ENCODE measurements around the gene LMAN2.

Gene LMAN2

GRCh38 chr5:177351392-177352329 lies at the start of gene LMAN2:
LMAN2 (minus strand) TSS chr5:177351668; CDS start chr5:177351647, 21 bp downstream.
- H3K9ac ChIP-seq (ENCODE audit: low read depth in 1 of 2, low read length in 2 of 2), result peak within 1 kb of the TSS; percentile 95
- peaks cover 0 to 2% of the 10 kb centered on the region in 2 donors for H3K27me3 ChIP-seq (ENCODE audit: control insufficient read depth in 2 of 2, insufficient read depth in 2 of 2, low read length in 2 of 2)
- H3K36me3 ChIP-seq (ENCODE audit: control insufficient read depth in 2 of 2, insufficient read depth in 2 of 2, low read length in 2 of 2), result peaks cover 11 to 20% of the 10 kb centered on the region in 2 donors
- no peaks in the 10 kb centered on the region for H3K9me3 ChIP-seq (ENCODE audit: control insufficient read depth in 2 of 2, low read length in 2 of 2)
- H3K27ac ChIP-seq (ENCODE audit: low read depth in 2 of 2, low read length in 2 of 2), result peak within 1 kb of the TSS; percentile 96 to 97
- H3K4me3 ChIP-seq (ENCODE audit: low read length in 2 of 2), result peak within 1 kb of the TSS; percentile 85 to 99
- peaks cover 13 to 25% of the 10 kb centered on the region in 2 donors for H3K4me1 ChIP-seq (ENCODE audit: control insufficient read depth in 2 of 2, insufficient read depth in 2 of 2, low read length in 2 of 2)

DNA sequence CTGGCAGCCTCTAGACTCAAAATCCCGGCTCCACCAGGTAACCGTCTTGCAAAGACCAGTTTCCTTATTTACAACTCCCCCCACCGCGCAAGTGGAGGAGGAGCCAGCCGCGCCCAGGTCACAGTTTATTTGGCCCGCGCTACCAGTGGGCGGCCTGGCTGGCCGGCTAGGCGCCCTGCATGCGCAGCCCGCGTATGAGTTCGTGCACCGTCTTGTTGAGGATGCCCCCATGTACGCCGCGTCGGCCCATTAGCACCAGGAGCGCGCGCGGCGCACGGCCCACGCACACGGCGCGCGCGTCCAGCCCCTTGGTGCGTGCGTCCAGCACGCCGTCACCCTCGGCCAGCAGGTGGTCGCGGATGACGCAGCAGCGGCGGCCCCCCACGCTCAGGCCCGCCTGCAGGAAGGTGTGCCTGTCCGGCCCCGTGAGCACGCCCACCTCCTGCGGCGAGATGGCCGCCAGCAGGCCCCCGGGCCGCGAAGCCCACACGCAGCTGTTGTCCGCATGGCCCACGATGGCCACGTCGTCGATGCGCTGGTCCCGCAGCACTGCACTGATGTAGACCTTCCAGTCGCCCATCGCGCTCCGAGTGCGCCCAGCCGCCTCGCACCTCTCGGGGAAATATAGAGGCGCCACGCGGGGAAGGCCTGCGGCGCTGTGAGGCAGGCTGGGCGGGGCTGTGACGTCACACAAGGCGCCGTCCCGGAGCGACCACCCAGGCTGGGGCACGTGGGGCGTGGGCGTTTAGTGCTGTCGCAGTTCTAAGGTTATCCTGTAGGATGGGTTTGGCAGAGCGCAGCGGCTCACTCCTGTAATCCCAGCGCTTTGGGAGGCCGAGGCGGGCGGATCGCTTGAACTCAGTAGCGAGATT lies 48.8 kb upstream of the LMAN2 start, which contains the start of gene PFN3:
PFN3 (minus strand) TSS at position 665 of the 872 bp plus-strand sequence; CDS start at position 580, 85 bp downstream.
- Histone ChIP-seq H3K9me3 (ENCODE audit: control insufficient read depth in 2 of 2, low read length in 2 of 2) (no peaks in the 10 kb centered on the region), H3K27ac (ENCODE audit: low read depth in 2 of 2, low read length in 2 of 2) (peak within 1 kb of the TSS; percentile 35 to 66), H3K4me3 (ENCODE audit: low read length in 2 of 2) (peak within 1 kb of the TSS in 1 of 2 donors; percentile 47), H3K4me1 (ENCODE audit: control insufficient read depth in 2 of 2, insufficient read depth in 2 of 2, low read length in 2 of 2) (peaks cover 41 to 45% of the 10 kb centered on the region in 2 donors), H3K27me3 (ENCODE audit: control insufficient read depth in 2 of 2, insufficient read depth in 2 of 2, low read length in 2 of 2) (peaks cover 3 to 9% of the 10 kb centered on the region in 2 donors), H3K36me3 (ENCODE audit: control insufficient read depth in 2 of 2, insufficient read depth in 2 of 2, low read length in 2 of 2) (no peaks in the 10 kb centered on the region), H3K9ac (ENCODE audit: low read depth in 1 of 2, low read length in 2 of 2) (peak within 1 kb of the TSS in 1 of 2 donors; percentile 65)

- H3K4me1 ChIP-seq (ENCODE audit: control insufficient read depth in 2 of 2, insufficient read depth in 2 of 2, low read length in 2 of 2), result peaks cover 18 to 25% of the 10 kb centered on the region in 2 donors
- no peaks in the 10 kb centered on the region for H3K36me3 ChIP-seq (ENCODE audit: control insufficient read depth in 2 of 2, insufficient read depth in 2 of 2, low read length in 2 of 2)
- no peak overlapping the region for H3K4me3 ChIP-seq (ENCODE audit: low read length in 2 of 2)
- peaks cover 3 to 7% of the 10 kb centered on the region in 2 donors for H3K27me3 ChIP-seq (ENCODE audit: control insufficient read depth in 2 of 2, insufficient read depth in 2 of 2, low read length in 2 of 2)
- no peak overlapping the region for H3K9ac ChIP-seq (ENCODE audit: low read depth in 1 of 2, low read length in 2 of 2)
- H3K27ac ChIP-seq (ENCODE audit: low read depth in 2 of 2, low read length in 2 of 2), result no peak overlapping the region
- no peaks in the 10 kb centered on the region for H3K9me3 ChIP-seq (ENCODE audit: control insufficient read depth in 2 of 2, low read length in 2 of 2)
Measured at GRCh38 chr5:177397875-177398390, 46.5 kb upstream of the LMAN2 start.

GRCh38 chr5:177396807-177397206 lies 45.3 kb upstream of the LMAN2 start:
- Histone ChIP-seq H3K9ac (ENCODE audit: low read depth in 1 of 2, low read length in 2 of 2) (no peak overlapping the region), H3K9me3 (ENCODE audit: control insufficient read depth in 2 of 2, low read length in 2 of 2) (no peaks in the 10 kb centered on the region), H3K27me3 (ENCODE audit: control insufficient read depth in 2 of 2, insufficient read depth in 2 of 2, low read length in 2 of 2) (peaks cover 0 to 3% of the 10 kb centered on the region in 2 donors), H3K4me1 (ENCODE audit: control insufficient read depth in 2 of 2, insufficient read depth in 2 of 2, low read length in 2 of 2) (peaks cover 10 to 14% of the 10 kb centered on the region in 2 donors), H3K27ac (ENCODE audit: low read depth in 2 of 2, low read length in 2 of 2) (no peak overlapping the region), H3K36me3 (ENCODE audit: control insufficient read depth in 2 of 2, insufficient read depth in 2 of 2, low read length in 2 of 2) (no peaks in the 10 kb centered on the region), H3K4me3 (ENCODE audit: low read length in 2 of 2) (no peak overlapping the region)

- Histone ChIP-seq H3K9me3 (ENCODE audit: control insufficient read depth in 2 of 2, low read length in 2 of 2) (no peaks in the 10 kb centered on the region), H3K36me3 (ENCODE audit: control insufficient read depth in 2 of 2, insufficient read depth in 2 of 2, low read length in 2 of 2) (no peaks in the 10 kb centered on the region), H3K9ac (ENCODE audit: low read depth in 1 of 2, low read length in 2 of 2) (no peak overlapping the region), H3K4me1 (ENCODE audit: control insufficient read depth in 2 of 2, insufficient read depth in 2 of 2, low read length in 2 of 2) (peaks cover 10 to 13% of the 10 kb centered on the region in 2 donors), H3K4me3 (ENCODE audit: low read length in 2 of 2) (no peak overlapping the region), H3K27ac (ENCODE audit: low read depth in 2 of 2, low read length in 2 of 2) (no peak overlapping the region), H3K27me3 (ENCODE audit: control insufficient read depth in 2 of 2, insufficient read depth in 2 of 2, low read length in 2 of 2) (peaks cover 0 to 3% of the 10 kb centered on the region in 2 donors)
Measured at GRCh38 chr5:177396078-177396477, 44.6 kb upstream of the LMAN2 start.

GRCh38 chr5:177393990-177394389 lies 42.5 kb upstream of the LMAN2 start:
- no peak overlapping the region for H3K4me3 ChIP-seq (ENCODE audit: low read length in 2 of 2)
- H3K27me3 ChIP-seq (ENCODE audit: control insufficient read depth in 2 of 2, insufficient read depth in 2 of 2, low read length in 2 of 2), result no peaks in the 10 kb centered on the region

GRCh38 chr5:177393206-177393765 lies 41.8 kb upstream of the LMAN2 start:
- Histone ChIP-seq H3K27me3 (ENCODE audit: control insufficient read depth in 2 of 2, insufficient read depth in 2 of 2, low read length in 2 of 2) (no peaks in the 10 kb centered on the region), H3K4me3 (ENCODE audit: low read length in 2 of 2) (no peak overlapping the region), H3K9me3 (ENCODE audit: control insufficient read depth in 2 of 2, low read length in 2 of 2) (no peaks in the 10 kb centered on the region), H3K9ac (ENCODE audit: low read depth in 1 of 2, low read length in 2 of 2) (no peak overlapping the region), H3K27ac (ENCODE audit: low read depth in 2 of 2, low read length in 2 of 2) (no peak overlapping the region), H3K36me3 (ENCODE audit: control insufficient read depth in 2 of 2, insufficient read depth in 2 of 2, low read length in 2 of 2) (no peaks in the 10 kb centered on the region), H3K4me1 (ENCODE audit: control insufficient read depth in 2 of 2, insufficient read depth in 2 of 2, low read length in 2 of 2) (peaks cover 6 to 10% of the 10 kb centered on the region in 2 donors)

More at GRCh38 chr5:177393990-177394389, 42.5 kb upstream of the LMAN2 start:
- Histone ChIP-seq H3K4me1 (ENCODE audit: control insufficient read depth in 2 of 2, insufficient read depth in 2 of 2, low read length in 2 of 2) (peaks cover 6 to 10% of the 10 kb centered on the region in 2 donors), H3K9ac (ENCODE audit: low read depth in 1 of 2, low read length in 2 of 2) (no peak overlapping the region), H3K27ac (ENCODE audit: low read depth in 2 of 2, low read length in 2 of 2) (no peak overlapping the region), H3K36me3 (ENCODE audit: control insufficient read depth in 2 of 2, insufficient read depth in 2 of 2, low read length in 2 of 2) (no peaks in the 10 kb centered on the region), H3K9me3 (ENCODE audit: control insufficient read depth in 2 of 2, low read length in 2 of 2) (no peaks in the 10 kb centered on the region)

DNA sequence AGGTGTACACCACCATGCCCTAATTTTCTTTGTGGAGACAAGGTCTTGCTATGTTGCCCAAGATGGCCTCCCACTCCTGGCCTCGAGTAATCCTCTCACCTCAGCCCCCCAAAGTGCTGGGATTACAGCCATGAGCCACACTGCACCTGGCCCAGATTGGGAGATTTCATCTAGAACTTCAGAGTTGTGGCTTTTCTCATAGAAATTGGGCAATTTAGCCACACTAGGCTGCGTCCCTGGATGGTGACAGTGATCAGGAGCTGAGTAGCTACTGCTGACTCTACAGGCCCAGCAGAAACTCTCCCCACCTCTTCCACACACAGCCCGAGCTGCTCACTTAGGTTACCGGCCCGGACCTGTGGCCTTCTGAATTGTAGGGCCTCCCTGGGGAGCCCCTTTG lies 41.3 kb upstream of the LMAN2 start:
- no peaks in the 10 kb centered on the region for H3K27me3 ChIP-seq (ENCODE audit: control insufficient read depth in 2 of 2, insufficient read depth in 2 of 2, low read length in 2 of 2)
- H3K4me1 ChIP-seq (ENCODE audit: control insufficient read depth in 2 of 2, insufficient read depth in 2 of 2, low read length in 2 of 2), result peaks cover 6 to 10% of the 10 kb centered on the region in 2 donors
- H3K27ac ChIP-seq (ENCODE audit: low read depth in 2 of 2, low read length in 2 of 2), result no peak overlapping the region
- H3K9me3 ChIP-seq (ENCODE audit: control insufficient read depth in 2 of 2, low read length in 2 of 2), result no peaks in the 10 kb centered on the region
- no peak overlapping the region for H3K9ac ChIP-seq (ENCODE audit: low read depth in 1 of 2, low read length in 2 of 2)
- H3K36me3 ChIP-seq (ENCODE audit: control insufficient read depth in 2 of 2, insufficient read depth in 2 of 2, low read length in 2 of 2), result no peaks in the 10 kb centered on the region
- no peak overlapping the region for H3K4me3 ChIP-seq (ENCODE audit: low read length in 2 of 2)

DNA sequence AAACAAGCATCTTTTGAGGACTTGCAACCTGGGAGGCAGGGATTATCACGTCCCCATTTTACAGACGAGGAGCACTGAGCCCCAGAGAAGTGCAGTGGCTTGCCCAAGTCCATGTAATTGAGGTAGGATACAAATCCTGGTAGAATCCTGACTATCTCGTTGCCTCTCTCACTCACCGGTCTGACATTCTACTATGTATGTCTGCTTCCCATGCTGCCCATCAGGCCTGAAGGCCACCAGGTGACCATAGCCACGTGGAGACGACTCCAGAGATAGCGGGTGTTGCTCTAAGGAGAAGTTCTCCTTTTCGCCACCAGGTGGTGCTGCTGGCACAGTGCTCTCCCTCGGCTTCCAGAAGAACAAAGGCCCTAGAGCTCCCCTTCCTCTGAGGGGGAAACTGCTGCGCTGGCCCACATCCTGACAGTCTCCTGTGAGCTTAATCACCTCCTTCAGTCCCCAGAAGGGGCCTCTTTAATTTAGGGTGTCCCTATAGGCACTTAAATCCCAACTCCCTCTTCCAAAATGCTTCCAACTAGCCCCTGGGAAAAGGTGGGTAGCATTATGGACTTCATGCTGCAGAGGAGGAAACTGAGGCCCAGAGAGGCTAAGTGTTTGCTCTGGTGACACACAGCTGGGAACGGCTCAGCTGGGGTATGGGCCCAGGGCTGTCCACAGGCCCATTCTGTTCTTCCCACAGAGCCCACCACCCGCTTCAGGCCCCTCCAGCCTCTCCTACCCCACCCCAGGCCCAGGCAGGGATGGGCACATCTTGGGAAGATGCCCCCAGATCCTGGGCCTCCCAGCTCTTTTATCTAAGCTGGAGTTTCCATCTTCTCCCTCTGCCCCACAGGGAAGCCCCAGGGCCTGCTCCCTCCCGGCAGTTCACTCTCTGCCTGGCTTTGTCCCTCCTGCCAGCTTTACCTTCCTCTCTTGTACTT lies 39.2 kb upstream of the LMAN2 start:
- H3K36me3 ChIP-seq (ENCODE audit: control insufficient read depth in 2 of 2, insufficient read depth in 2 of 2, low read length in 2 of 2), result no peaks in the 10 kb centered on the region
- no peak overlapping the region for H3K9ac ChIP-seq (ENCODE audit: low read depth in 1 of 2, low read length in 2 of 2)

More for the DNA sequence above, 39.2 kb upstream of the LMAN2 start:
- Histone ChIP-seq H3K27me3 (ENCODE audit: control insufficient read depth in 2 of 2, insufficient read depth in 2 of 2, low read length in 2 of 2) (no peaks in the 10 kb centered on the region), H3K27ac (ENCODE audit: low read depth in 2 of 2, low read length in 2 of 2) (peak overlapping the region in 1 of 2 donors; percentile 50), H3K9me3 (ENCODE audit: control insufficient read depth in 2 of 2, low read length in 2 of 2) (no peaks in the 10 kb centered on the region), H3K4me1 (ENCODE audit: control insufficient read depth in 2 of 2, insufficient read depth in 2 of 2, low read length in 2 of 2) (peaks cover 6 to 10% of the 10 kb centered on the region in 2 donors), H3K4me3 (ENCODE audit: low read length in 2 of 2) (no peak overlapping the region)
